A549 treated with AZD9567 at 1 μM for 4 hours (cell line): ENCODE measurements around the gene ATOH7. TPM values are rescaled to one million over a fixed set of nuclear protein-coding genes. Genes with fewer than 3 reads are reported as not detected.

ENCODE experiments used
- total RNA-seq: library from RNA; stranded (reverse); fragments of 200-300 nt; extraction: Qiagen RNA extraction; gene quantifications from 5 replicates; pipeline ENCODE4 v1.2.3, GENCODE V29; 2022; ENCODE audit not compliant: insufficient read depth

ATOH7 gene
- 0.13 to 0.30 TPM (median 0.17 TPM) in 4 of 5 replicates, not detected in the other for total RNA-seq

GRCh38 chr10:68231817-68232251 lies at the start of gene ATOH7:
TSS of gene ATOH7 (minus strand) at chr10:68232113. CDS start at chr10:68231677, 436 bp downstream.

Other genes with a start within 250 kb of the ATOH7 start
- gene HERC4, start 156.8 kb downstream of the ATOH7 start, total RNA-seq, result 25.7 to 44.2 TPM (median 31.3 TPM) in 5 replicates
- gene MYPN, start 122.6 kb downstream of the ATOH7 start, total RNA-seq, result 1.8 to 2.4 TPM (median 2.3 TPM) in 5 replicates
- 157 to 246 TPM (median 170 TPM) in 5 replicates for gene HNRNPH3, start 100.0 kb upstream of the ATOH7 start, total RNA-seq
- gene PBLD, start 100.8 kb upstream of the ATOH7 start, total RNA-seq, result 2.6 to 4.4 TPM (median 3.3 TPM) in 5 replicates
- gene RUFY2, start 175.2 kb upstream of the ATOH7 start, total RNA-seq, result 7.1 to 13.0 TPM (median 9.5 TPM) in 5 replicates
- 8.5 to 12.0 TPM (median 9.8 TPM) in 5 replicates for gene DNA2, start 239.9 kb upstream of the ATOH7 start, total RNA-seq